ENCODE data around the gene NR6A1. TPM values are rescaled to one million over a fixed set of nuclear protein-coding genes. Genes with fewer than 3 reads are reported as not detected.

The NR6A1 gene
- total and polyA plus RNA-seq, 9 donors, result 0.41 to 0.93 (median 0.62) TPM

- DNase-seq, result no peak
- Histone ChIP-seq H3K9me3 (replicated peaks; ENCODE audit: control insufficient read depth, low read depth, low read length) (no peaks in the 10 kb centered on the region), H3K36me3 (ENCODE audit: control insufficient read depth, insufficient read depth, low read length) (no peaks in the 10 kb centered on the region), H3K27ac (ENCODE audit: low read length) (no peak overlapping the region), H3K4me3 (ENCODE audit: low read length) (no peak overlapping the region), H3K27me3 (ENCODE audit: control insufficient read depth, insufficient read depth, low read length) (peaks cover 73% of the 10 kb centered on the region), H3K4me1 (ENCODE audit: control insufficient read depth, insufficient read depth, low read length) (peaks cover 11% of the 10 kb centered on the region)
- WGBS (ENCODE audit: insufficient coverage), result 26% methylated on average over 9 of the region's 12 CpGs
Measured at GRCh38 chr9:124478354-124478753, 292.8 kb downstream of the NR6A1 start.

- WGBS (ENCODE audit: insufficient coverage), result 5% methylated on average over 28 of the region's 53 CpGs
- no peak for DNase-seq
- Histone ChIP-seq H3K4me3 (ENCODE audit: low read length) (no peak overlapping the region), H3K27me3 (ENCODE audit: control insufficient read depth, insufficient read depth, low read length) (peaks cover 67% of the 10 kb centered on the region), H3K36me3 (ENCODE audit: control insufficient read depth, insufficient read depth, low read length) (no peaks in the 10 kb centered on the region), H3K27ac (ENCODE audit: low read length) (no peak overlapping the region), H3K4me1 (ENCODE audit: control insufficient read depth, insufficient read depth, low read length) (peaks cover 11% of the 10 kb centered on the region), H3K9me3 (replicated peaks; ENCODE audit: control insufficient read depth, low read depth, low read length) (no peaks in the 10 kb centered on the region)
Measured at GRCh38 chr9:124477648-124478285, 293.3 kb downstream of the NR6A1 start.

- no peaks in the 10 kb centered on the region for H3K9me3 ChIP-seq (replicated peaks; ENCODE audit: control insufficient read depth, low read depth, low read length)
- peaks cover 11% of the 10 kb centered on the region for H3K4me1 ChIP-seq (ENCODE audit: control insufficient read depth, insufficient read depth, low read length)
- peaks cover 66% of the 10 kb centered on the region for H3K27me3 ChIP-seq (ENCODE audit: control insufficient read depth, insufficient read depth, low read length)
- no peak overlapping the region for H3K27ac ChIP-seq (ENCODE audit: low read length)
- 16% methylated on average over 13 of the region's 19 CpGs for WGBS (ENCODE audit: insufficient coverage)
- H3K4me3 ChIP-seq (ENCODE audit: low read length), result no peak overlapping the region
- H3K36me3 ChIP-seq (ENCODE audit: control insufficient read depth, insufficient read depth, low read length), result no peaks in the 10 kb centered on the region
- DNase-seq, result no peak
Measured at GRCh38 chr9:124477211-124477647, 293.9 kb downstream of the NR6A1 start.

- DNase-seq, result no peak
- no peaks in the 10 kb centered on the region for H3K9me3 ChIP-seq (replicated peaks; ENCODE audit: control insufficient read depth, low read depth, low read length)
- H3K27me3 ChIP-seq (ENCODE audit: control insufficient read depth, insufficient read depth, low read length), result peaks cover 57% of the 10 kb centered on the region
- H3K4me1 ChIP-seq (ENCODE audit: control insufficient read depth, insufficient read depth, low read length), result peaks cover 11% of the 10 kb centered on the region
- no peak overlapping the region for H3K27ac ChIP-seq (ENCODE audit: low read length)
- H3K36me3 ChIP-seq (ENCODE audit: control insufficient read depth, insufficient read depth, low read length), result no peaks in the 10 kb centered on the region
- H3K4me3 ChIP-seq (ENCODE audit: low read length), result no peak overlapping the region
- 51% methylated on average over 8 of the region's 14 CpGs for WGBS (ENCODE audit: insufficient coverage)
Measured at GRCh38 chr9:124475868-124476690, 295.0 kb downstream of the NR6A1 start.

GRCh38 chr9:124475158-124475867 is 295.8 kb downstream of the NR6A1 start:
- no peaks in the 10 kb centered on the region for H3K36me3 ChIP-seq (ENCODE audit: control insufficient read depth, insufficient read depth, low read length)
- H3K27me3 ChIP-seq (ENCODE audit: control insufficient read depth, insufficient read depth, low read length), result peaks cover 52% of the 10 kb centered on the region
- no peak for DNase-seq
- no peaks in the 10 kb centered on the region for H3K9me3 ChIP-seq (replicated peaks; ENCODE audit: control insufficient read depth, low read depth, low read length)
- peaks cover 11% of the 10 kb centered on the region for H3K4me1 ChIP-seq (ENCODE audit: control insufficient read depth, insufficient read depth, low read length)
- no peak overlapping the region for H3K4me3 ChIP-seq (ENCODE audit: low read length)
- no peak overlapping the region for H3K27ac ChIP-seq (ENCODE audit: low read length)
- 66% methylated on average over 16 of the region's 21 CpGs for WGBS (ENCODE audit: insufficient coverage)

GRCh38 chr9:124474151-124474550 is 297.0 kb downstream of the NR6A1 start:
- no peak for DNase-seq
- Histone ChIP-seq H3K27ac (ENCODE audit: low read length) (no peak overlapping the region), H3K4me1 (ENCODE audit: control insufficient read depth, insufficient read depth, low read length) (peaks cover 11% of the 10 kb centered on the region), H3K27me3 (ENCODE audit: control insufficient read depth, insufficient read depth, low read length) (peaks cover 40% of the 10 kb centered on the region), H3K9me3 (replicated peaks; ENCODE audit: control insufficient read depth, low read depth, low read length) (no peaks in the 10 kb centered on the region), H3K4me3 (ENCODE audit: low read length) (no peak overlapping the region), H3K36me3 (ENCODE audit: control insufficient read depth, insufficient read depth, low read length) (no peaks in the 10 kb centered on the region)
- WGBS (ENCODE audit: insufficient coverage), result 81% methylated on average over 3 of the region's 4 CpGs

GRCh38 chr9:124473310-124473709 is 297.8 kb downstream of the NR6A1 start:
- peaks cover 32% of the 10 kb centered on the region for H3K27me3 ChIP-seq (ENCODE audit: control insufficient read depth, insufficient read depth, low read length)
- no peak overlapping the region for H3K4me3 ChIP-seq (ENCODE audit: low read length)
- H3K36me3 ChIP-seq (ENCODE audit: control insufficient read depth, insufficient read depth, low read length), result no peaks in the 10 kb centered on the region
- H3K27ac ChIP-seq (ENCODE audit: low read length), result no peak overlapping the region
- WGBS (ENCODE audit: insufficient coverage), result 35% methylated on average over 8 of the region's 10 CpGs
- H3K4me1 ChIP-seq (ENCODE audit: control insufficient read depth, insufficient read depth, low read length), result peaks cover 11% of the 10 kb centered on the region
- H3K9me3 ChIP-seq (replicated peaks; ENCODE audit: control insufficient read depth, low read depth, low read length), result no peaks in the 10 kb centered on the region
- DNase-seq, result no peak

- Histone ChIP-seq H3K4me1 (ENCODE audit: control insufficient read depth, insufficient read depth, low read length) (peaks cover 6% of the 10 kb centered on the region), H3K9me3 (replicated peaks; ENCODE audit: control insufficient read depth, low read depth, low read length) (no peaks in the 10 kb centered on the region), H3K27me3 (ENCODE audit: control insufficient read depth, insufficient read depth, low read length) (peaks cover 27% of the 10 kb centered on the region), H3K27ac (ENCODE audit: low read length) (no peak overlapping the region), H3K36me3 (ENCODE audit: control insufficient read depth, insufficient read depth, low read length) (no peaks in the 10 kb centered on the region), H3K4me3 (ENCODE audit: low read length) (no peak overlapping the region)
- 47% methylated on average over 6 of the region's 7 CpGs for WGBS (ENCODE audit: insufficient coverage)
- no peak for DNase-seq
Measured at GRCh38 chr9:124472770-124473169, 298.3 kb downstream of the NR6A1 start.

- peaks cover 19% of the 10 kb centered on the region for H3K27me3 ChIP-seq (ENCODE audit: control insufficient read depth, insufficient read depth, low read length)
- no peak for DNase-seq
- no peaks in the 10 kb centered on the region for H3K36me3 ChIP-seq (ENCODE audit: control insufficient read depth, insufficient read depth, low read length)
- no peak overlapping the region for H3K27ac ChIP-seq (ENCODE audit: low read length)
- H3K4me3 ChIP-seq (ENCODE audit: low read length), result no peak overlapping the region
- H3K4me1 ChIP-seq (ENCODE audit: control insufficient read depth, insufficient read depth, low read length), result no peaks in the 10 kb centered on the region
- WGBS (ENCODE audit: insufficient coverage), result 83% methylated on average over 6 of the region's 9 CpGs
- H3K9me3 ChIP-seq (replicated peaks; ENCODE audit: control insufficient read depth, low read depth, low read length), result no peaks in the 10 kb centered on the region
Measured at GRCh38 chr9:124471761-124472160, 299.4 kb downstream of the NR6A1 start.

- H3K4me1 ChIP-seq (ENCODE audit: control insufficient read depth, insufficient read depth, low read length), result no peaks in the 10 kb centered on the region
- no peak overlapping the region for H3K4me3 ChIP-seq (ENCODE audit: low read length)
- H3K27me3 ChIP-seq (ENCODE audit: control insufficient read depth, insufficient read depth, low read length), result peaks cover 9% of the 10 kb centered on the region
- H3K36me3 ChIP-seq (ENCODE audit: control insufficient read depth, insufficient read depth, low read length), result no peaks in the 10 kb centered on the region
- no peaks in the 10 kb centered on the region for H3K9me3 ChIP-seq (replicated peaks; ENCODE audit: control insufficient read depth, low read depth, low read length)
- 68% methylated on average over 6 of the region's 7 CpGs for WGBS (ENCODE audit: insufficient coverage)
- no peak for DNase-seq
- no peak overlapping the region for H3K27ac ChIP-seq (ENCODE audit: low read length)
Measured at GRCh38 chr9:124470726-124471125, 300.4 kb downstream of the NR6A1 start.
